Measurements from ENCODE around the gene KAZN. TPM values are rescaled to one million over a fixed set of nuclear protein-coding genes. Genes with fewer than 3 reads are reported as not detected.

Gene KAZN
- total RNA-seq, 1 donor from 2014 or later: 4.3 TPM

DNA sequence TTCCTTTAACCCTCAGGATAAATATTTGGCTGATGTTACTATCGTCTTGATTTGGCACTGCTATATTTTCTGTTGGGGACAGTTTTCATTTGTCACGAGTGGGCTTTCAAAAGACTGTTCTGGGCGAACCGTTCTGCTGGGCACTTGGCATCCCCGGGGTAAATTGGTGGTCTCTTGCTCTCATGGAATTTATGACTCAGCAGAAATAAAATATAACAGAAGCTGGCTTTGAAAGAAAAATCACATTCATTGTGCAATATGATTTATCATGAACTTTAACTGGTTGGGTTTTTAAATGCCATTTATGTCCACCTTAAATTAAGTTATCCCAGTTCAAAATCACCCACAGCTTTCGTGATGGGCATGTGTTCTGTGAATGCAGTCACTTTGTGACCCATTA is 147.3 kb downstream of the KAZN start:
- intact Hi-C loops (cut with DNase I): no loop called here
- ATAC-seq (no peak), DNase-seq (ENCODE audit: missing footprints) (no peak)

DNA sequence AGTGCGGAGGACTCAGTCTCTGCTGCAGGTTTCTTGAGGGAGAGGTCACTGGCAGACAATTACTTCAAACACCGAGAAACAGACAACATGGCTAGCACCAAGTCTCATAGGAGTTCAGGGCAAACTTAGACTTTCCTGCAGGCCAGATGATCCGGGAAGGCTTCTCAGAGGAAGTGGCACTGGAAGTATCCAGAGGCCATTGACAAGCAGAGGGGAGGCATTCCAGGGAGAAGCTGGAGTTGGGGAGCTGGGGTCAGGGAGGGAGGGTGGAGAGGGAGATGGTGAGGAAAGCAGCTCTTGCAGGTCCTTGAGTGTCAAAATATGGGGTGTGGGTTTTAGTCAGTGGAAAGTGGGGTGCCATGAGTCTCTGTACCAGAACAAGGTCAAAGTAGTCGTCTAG is 147.9 kb downstream of the KAZN start:
- intact Hi-C loops (cut with DNase I): no loop called here
- DNase-seq (ENCODE audit: missing footprints) (no peak), ATAC-seq (no peak)

DNA sequence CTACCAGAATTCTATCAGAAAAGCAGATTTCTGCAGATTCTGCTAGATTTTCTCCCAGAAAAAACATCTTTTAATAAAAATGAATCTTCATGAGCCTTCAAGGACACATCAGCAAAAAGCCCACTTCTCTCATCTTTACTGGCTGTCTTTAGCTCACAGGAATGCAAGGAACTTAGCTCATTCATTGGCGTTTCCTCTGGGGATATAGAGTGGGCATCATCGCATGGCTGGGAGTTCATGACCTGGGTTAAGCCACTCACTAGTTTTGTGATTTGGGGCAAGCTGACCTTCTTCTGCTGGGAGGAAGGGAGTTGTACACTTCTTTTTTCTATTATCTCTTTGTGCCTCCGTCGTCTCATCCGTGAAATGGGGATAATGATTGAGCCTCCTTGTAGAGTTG is 149.7 kb downstream of the KAZN start:
- no peak for ATAC-seq
- intact Hi-C loops (cut with DNase I): no loop called here
- DNase-seq (ENCODE audit: missing footprints): no peak

DNA sequence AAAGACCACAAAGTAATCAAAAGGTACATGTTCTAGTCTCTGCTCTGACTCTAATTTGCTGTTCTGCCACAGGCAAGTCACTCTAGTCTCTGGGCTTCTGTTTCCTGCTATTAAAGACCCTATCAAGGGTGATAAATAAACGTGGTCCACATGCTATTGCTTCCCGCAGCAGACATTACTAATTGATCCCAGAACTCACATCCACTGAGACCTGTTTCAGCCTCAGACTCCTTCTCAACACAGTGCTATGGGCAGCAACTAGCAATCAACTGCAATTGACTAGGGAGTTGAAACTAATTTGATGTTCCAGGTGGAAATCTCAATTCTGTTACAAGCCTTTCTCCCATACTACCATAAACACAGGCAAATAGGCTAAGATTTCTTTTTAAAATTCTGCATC is 150.5 kb downstream of the KAZN start:
- intact Hi-C loops (cut with DNase I): no loop called here
- ATAC-seq (no peak), DNase-seq (ENCODE audit: missing footprints) (no peak)

DNA sequence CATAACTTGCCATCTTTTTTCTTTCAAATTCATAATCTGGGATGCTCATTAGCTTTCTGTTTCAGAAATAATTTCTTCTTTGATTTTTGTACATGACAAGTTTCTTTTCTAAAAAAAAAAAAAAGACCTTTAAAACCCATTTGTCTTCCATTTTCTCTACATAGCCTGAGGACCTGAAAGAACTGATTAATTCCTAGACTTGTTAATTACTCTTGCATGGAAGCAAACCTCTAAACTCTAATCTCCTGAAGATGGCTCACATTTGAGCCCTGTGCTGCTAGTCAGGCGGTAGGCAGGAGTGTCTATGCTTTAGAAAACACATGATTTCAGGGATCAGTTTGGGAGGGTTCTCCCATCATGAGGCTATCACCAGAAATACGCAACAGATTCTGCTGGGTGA is 152.0 kb downstream of the KAZN start:
- DNase-seq (ENCODE audit: missing footprints) (no peak), ATAC-seq (no peak)
- intact Hi-C loops (cut with DNase I): no loop called here

DNA sequence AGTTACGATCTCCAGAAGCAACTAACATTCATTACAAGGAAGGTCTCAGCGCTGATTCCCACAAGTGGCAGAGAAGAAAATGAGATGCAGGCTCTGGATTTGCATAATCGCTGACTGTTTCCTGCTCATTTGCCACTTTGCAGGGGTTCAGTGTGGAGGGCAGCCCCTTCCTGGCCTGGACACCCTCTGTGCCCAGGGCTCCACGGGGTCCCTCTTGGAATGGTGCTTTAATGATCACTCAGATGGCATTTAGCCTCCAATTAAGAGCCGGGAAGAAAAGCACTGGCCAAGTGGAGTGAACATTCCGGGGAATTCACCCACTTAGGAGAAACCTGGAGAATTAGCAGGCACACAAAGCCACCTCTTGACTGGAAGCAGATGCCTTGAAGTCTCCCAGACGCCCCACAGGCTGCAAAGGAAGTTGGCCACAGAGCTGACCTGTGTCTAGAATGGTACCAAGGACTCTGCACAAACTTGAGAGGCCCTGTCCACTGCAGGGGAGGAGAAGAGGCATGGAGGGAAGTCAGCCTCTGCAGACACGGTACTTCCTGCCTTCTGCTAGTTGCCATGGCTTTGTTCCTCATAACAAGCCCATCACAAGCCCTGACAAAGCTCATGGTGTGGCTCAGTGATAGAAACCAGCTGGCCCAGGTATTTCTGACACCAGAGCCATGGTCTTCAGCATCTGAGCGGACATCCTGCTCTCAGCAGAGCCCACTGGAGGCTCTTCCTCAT is 157.2 kb downstream of the KAZN start:
- DNase-seq (ENCODE audit: missing footprints) (no peak), ATAC-seq (peak; percentile 13)
- intact Hi-C loops (cut with DNase I): no loop called here

DNA sequence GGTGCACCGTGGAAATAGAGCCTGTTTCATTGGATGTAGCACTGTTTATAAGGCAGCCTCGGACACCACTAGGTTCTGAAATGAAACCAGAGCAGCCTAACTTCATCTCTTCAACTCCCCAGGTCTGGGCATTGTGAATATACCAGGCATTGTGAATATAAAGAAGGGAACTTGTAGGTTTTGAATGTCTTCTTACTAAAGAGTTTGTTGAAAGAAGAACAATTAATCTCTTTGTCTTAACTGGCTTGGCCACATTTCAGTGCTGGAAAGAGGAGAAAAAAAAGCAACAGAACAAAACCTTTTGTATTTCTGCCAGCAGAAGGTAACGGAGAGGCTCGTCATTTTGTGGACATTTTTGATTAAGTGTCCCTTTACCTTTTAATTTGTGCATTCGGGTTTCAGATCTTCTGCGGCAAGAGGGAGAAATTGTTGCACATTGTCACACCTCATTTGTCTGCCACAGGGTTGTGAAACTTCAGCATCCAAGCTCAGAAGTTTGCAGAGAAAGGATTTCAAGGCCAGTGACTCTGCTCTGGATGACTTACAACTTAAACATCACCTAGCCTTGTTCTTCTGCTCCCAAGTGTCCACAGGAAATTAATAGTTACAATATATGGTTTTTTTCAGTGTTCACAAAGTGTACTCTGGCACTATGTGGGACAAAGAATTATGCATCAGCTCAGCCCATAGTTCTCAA is 158.3 kb downstream of the KAZN start:
- ATAC-seq (no peak), DNase-seq (ENCODE audit: missing footprints) (no peak)
- intact Hi-C loops (cut with DNase I): no loop called here

DNA sequence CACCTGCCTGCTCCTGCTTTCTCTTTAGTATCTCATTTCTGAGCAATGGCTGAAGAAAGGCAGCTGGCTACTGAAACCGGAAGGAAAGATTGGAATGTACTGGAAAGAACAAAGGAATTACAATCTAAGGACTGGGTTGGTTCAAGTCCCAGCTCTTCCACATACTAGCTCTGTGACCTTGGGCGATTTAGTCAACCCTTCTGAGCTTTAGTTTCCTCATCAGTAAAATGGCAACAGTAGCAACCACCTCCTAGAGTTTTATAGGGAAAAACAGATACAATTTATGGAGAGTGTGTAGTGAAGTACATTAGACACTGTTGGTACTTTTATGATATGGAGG is 158.8 kb downstream of the KAZN start:
- no peak for DNase-seq (ENCODE audit: missing footprints)
- no peak for ATAC-seq
- intact Hi-C loops (cut with DNase I): no loop called here

DNA sequence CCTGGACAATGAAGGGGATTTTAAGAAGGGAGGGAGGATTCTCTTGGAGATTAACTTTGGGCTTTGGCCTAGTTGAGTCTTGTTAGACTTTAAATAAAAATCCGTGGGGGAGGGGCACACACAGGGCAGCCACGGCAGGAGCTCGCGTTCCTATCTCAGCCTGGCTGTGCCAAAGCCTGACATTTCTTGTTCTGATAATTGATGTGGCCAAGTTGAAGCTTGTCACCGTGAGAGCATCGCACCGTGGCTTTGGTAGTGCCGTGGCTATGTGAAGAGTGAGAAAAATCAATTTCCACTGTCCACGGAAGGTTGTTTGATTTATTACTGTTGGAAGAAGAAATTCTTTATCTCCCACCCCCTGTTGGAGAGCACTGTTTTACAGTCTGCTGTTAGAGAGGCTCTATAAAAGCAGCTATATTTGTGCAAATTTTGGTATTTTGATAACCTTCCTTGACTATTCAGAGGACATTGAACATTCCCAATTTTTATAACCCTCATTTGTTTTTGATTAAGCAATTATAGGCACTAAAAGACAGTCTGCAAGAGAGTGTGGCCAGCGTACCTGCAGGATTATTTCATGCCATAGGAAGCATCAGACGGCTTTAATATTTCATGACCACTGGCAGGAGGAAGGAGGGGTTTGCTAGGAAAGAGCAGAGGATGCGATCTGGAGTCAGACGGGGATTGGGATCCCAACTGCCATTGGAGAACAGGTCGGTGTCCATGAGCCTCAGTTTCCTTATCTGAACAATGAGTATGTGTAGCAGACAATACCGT is 160.7 kb downstream of the KAZN start:
- ATAC-seq (no peak), DNase-seq (ENCODE audit: missing footprints) (no peak)
- intact Hi-C loops (cut with DNase I): no loop called here

DNA sequence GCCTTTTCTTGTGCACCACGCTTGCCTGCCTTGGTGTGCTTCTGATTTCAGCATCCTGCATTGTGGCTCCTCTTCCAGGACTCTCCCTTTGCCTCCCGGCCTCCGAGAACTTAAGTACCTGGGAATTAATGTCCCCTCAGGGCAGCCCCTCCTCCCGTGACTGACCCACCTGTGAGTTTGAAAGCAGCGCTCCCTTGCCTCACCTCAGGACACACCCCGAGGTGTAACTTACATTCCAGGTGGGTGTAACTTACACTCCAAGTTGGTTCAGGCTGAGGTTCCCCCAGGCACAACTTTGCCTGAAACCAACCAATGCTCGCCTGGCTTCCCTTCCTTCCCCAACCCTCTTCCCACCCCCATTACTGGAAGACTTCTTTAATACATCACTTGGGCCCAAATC is 161.4 kb downstream of the KAZN start:
- no peak for DNase-seq (ENCODE audit: missing footprints)
- intact Hi-C loops (cut with DNase I): no loop called here
- no peak for ATAC-seq

DNA sequence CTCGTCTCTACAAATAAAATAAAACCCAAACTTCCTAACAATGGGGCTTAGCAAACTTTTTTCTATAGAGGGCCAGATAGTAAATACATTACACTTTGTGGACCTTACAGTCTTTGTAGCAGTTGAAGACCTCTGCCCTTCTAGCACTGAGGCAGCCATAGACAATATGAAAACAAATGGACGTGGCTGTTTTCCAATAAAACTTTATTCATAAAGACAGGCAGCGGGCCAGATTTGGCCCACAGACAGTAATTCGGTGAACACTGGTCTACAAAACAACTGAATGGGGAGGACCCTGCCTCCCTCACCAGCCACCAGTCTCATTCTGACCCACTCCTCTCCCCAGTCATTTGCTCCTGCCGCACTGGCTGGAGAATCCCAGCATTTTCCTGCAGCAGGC is 162.3 kb downstream of the KAZN start:
- no peak for ATAC-seq
- DNase-seq (ENCODE audit: missing footprints): no peak
- intact Hi-C loops (cut with DNase I): no loop called here

DNA sequence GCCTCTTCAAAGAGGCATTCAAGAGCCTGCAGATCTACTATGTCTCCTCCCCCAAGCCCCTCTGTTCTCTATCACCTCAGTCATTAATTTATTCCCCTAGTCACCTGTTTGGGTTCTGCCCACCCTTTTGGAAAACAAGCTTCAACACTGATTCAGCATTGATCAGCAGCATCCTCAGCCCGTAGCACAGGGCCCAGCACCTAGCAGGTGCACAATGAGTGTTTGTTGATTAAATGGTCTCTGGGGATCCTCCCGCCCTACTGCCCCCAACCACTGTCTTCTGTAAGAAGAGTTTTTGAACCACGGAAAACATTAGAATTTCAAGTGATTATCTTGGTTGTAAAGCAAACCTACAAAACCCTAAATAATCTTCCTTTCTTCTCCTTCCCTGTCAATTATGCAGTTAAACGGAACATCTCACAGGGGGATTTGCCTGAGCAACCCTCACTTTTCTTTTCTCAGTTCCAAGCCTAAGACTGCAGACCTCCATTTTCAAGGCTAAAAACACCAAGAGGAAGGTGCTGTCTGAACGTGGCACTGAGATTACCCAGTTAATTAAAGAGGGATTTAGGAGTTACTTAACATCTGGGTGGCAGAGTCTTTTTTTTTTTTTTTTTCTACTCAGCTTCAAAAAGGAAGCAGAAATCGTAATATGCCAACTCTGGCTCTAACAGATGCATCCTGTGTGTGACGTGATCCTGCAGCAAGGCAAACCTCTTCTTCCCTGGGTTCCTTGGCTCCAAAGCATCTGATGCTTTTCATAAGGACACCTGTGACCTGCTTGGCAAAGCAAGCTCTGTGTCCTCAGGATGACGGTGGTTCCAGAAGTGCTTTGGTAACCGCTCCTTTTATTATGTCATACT is 163.0 kb downstream of the KAZN start:
- DNase-seq (ENCODE audit: missing footprints): no peak
- intact Hi-C loops (cut with DNase I): no loop called here
- no peak for ATAC-seq

DNA sequence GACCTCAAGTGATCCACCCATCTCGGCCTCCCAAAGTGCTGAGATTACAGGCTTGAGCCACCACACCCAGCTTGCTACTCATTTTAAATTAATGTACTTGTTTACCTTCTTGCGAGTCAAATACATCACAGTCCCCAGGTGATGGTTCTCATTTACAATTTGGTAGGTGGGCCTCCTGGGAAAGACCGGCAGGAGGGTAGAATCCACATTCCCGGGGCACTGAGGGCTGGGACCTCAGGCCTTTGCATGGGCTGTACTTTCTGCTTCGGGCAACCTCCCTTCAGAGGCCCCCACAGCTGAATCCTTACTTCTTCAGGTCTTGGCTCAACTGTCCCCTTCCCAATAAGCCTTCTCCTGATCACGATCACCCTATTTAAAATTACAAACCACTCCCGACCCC is 165.5 kb downstream of the KAZN start:
- DNase-seq (ENCODE audit: missing footprints): no peak
- ATAC-seq: no peak
- intact Hi-C loops (cut with DNase I): no loop called here

DNA sequence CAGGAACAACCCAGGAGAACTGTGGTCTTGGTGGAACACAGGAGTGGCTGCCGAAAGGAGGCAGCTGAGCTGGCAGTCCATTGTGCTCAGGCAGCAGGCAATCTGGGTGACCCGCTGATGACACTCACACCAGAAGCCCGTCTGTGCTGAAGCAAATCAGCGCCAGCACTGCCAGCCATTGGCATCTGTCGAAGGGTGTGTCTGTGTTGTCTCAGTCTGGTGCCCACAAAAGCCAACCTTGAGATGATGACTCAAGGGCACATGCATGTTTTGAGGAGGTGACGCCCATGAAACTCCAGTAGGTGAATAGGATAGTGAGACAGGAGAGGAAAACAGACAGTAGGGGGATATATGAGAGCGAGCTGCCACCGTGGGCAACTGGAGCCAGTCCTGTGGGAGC is 167.3 kb downstream of the KAZN start:
- no peak for DNase-seq (ENCODE audit: missing footprints)
- ATAC-seq: no peak
- intact Hi-C loops (cut with DNase I): no loop called here

DNA sequence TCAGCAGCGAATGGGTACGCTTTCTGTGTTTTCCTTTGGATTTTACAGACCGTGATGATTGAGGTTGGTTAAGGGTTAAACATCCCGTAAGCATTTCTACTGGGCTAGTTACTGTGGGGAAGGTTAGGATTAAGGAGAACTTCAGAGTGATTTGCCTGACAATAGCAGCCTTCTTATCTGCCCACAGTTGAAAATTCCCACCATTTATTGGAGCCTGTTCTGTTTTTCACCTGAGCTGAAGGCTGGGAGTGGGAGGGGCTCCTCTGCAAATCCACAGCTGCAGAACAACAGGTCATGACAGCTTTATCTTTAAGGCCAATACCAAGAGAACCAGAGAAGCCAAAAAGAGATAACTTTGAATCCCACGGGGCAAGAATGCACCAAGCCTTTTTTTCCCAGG is 168.6 kb downstream of the KAZN start:
- DNase-seq (ENCODE audit: missing footprints): no peak
- intact Hi-C loops (cut with DNase I): no loop called here
- no peak for ATAC-seq

DNA sequence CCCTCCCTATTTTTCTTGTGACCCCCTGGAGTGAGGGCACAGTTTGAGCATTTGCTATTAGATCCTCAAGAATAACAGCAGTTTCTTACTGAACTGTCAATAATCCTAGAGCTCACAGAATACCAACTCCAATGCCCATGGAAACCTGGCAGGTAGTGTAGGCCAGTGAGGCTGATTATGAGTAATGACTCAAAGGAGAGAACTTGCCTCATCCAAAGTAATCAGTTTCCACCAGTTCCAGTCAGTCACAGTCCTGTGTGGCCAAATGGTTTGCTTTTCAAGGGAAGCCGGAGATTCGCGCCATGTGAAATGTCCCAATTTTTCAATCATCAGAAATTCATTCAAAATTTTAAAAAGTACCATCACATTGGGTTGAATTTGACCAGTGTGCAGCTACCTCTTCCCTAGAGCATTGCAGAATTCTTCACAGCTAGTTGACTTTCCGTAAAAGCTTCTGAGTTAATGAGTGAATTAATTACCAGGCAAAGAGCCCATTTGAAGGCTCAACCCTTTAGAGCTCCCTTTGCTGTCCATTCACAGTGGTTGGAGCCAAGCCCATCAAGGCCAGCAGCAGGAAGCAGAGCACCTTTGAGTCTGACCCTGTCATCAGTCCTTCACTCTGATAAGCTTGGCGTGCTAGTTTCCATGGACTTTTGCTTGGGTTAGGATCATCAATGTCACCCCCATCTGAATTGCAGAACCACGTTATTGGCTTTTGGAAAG is 170.3 kb downstream of the KAZN start:
- intact Hi-C loops (cut with DNase I): no loop called here
- no peak for ATAC-seq
- DNase-seq (ENCODE audit: missing footprints): no peak

DNA sequence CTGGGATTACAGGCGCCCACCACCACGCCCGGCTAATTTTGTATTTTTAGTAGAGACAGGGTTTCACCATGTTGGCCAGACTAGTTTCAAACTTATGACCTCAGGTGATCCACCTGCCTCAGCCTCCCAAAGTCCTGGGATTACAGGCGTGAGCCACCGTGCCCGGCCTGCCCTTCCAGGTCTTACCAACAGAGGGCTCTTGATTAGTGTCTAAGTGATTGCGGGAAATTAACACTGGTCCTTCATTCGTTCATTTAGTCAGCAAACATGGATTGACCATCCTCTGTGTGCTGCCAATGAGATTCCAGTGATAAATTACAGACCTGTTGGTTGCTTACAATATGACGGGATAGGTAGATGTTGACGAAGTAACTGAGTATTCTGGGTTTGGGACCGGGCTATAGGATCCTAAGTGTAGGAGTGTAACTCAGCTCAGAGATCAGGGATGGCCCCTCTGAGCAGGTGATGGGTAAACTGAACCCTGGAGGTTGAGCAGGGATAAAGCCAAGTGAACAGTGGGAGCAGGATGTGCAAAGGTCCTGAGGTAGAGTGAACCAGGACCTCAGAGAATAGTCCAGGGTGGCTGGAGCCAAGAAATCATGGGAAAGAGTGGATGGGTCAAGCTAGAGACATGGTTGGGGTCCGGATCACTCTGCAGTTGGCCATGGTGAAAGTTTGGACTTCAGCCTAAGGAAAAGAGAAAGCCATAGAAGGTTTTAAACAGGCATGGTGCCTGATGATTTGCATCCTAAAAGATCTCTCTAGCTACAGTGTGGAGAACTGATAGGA is 171.2 kb downstream of the KAZN start:
- intact Hi-C loops (cut with DNase I): no loop called here
- DNase-seq (ENCODE audit: missing footprints): no peak
- no peak for ATAC-seq
